HS-5 (cell line): ENCODE measurements around the gene OPN1MW3.
"Not testable (repeated sequence)": the region's sequence is repeated elsewhere in the genome, so short reads cannot be mapped to it uniquely, and the experiment has no call there.

Source experiments
- DNase-seq: peaks from one replicate; pipeline ENCODE4 v3.0.0-alpha.2; 2012; ENCODE audit warnings: low read depth

The OPN1MW3 gene

DNA sequence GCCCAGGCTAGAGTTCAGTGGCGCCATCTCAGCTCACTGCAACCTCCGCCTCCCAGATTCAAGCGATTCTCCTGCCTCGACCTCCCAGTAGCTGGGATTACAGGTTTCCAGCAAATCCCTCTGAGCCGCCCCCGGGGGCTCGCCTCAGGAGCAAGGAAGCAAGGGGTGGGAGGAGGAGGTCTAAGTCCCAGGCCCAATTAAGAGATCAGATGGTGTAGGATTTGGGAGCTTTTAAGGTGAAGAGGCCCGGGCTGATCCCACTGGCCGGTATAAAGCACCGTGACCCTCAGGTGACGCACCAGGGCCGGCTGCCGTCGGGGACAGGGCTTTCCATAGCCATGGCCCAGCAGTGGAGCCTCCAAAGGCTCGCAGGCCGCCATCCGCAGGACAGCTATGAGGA lies at the start of gene OPN1MW3:
TSS of gene OPN1MW3 (plus strand) at position 301 of the 400 bp plus-strand sequence. CDS start at position 339, 38 bp downstream.
- not testable (repeated sequence) for DNase-seq

DNA sequence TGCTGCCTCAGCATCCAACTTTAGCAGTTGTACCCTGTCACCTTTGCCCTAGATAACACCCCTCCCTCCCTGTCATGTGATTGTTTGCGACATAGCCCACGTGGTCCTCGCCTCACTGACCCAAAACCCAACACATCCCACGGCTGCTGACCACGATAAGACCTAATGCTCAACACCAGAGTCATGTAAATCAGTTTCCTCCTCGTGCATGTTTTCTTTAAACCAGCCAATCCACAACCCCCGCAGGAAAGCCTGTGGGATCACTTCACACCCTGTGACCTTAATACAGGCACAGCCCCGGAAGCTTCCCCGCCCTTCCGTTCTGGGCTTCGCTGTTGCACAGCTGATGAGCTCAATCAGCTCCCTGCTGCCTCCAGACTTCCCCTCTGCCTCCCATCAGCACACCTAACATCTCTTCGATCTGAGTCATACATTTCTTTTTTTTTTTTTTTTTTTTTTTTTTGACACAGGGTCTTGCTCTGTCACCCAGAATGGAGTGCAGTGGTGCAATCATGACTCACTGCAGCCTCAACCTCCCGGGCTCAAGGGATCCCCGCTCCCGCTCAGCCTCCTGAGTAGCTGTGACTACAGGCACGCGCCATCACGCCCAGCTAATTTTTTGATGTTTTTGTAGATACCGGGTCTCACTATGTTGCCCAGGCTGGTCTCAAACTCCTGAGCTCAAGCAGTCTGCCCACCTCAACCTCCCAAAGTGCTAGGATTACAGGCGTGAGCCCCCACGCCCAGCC lies 47.5 kb upstream of the OPN1MW3 start:
- not testable (repeated sequence) for DNase-seq

DNA sequence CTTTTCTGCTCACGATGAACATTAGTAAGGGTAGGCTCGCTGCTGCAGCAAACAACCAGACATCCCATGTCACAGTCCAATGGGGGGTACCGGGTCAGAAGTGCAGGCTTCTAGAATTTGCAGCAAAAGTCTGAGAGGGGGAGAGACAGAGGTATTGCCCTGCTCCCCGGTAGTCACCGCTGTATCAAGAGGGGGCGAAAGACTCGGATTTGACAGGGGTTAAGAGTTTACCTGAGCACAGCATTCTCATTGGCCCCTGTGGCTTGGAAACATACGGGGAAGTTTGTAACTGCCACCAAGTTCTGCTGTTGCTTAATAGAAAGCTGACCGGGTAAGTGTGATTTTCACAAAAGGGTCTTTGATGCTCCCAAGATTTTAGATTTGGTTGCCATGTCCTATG lies 46.3 kb upstream of the OPN1MW3 start:
- DNase-seq: not testable (repeated sequence)

DNA sequence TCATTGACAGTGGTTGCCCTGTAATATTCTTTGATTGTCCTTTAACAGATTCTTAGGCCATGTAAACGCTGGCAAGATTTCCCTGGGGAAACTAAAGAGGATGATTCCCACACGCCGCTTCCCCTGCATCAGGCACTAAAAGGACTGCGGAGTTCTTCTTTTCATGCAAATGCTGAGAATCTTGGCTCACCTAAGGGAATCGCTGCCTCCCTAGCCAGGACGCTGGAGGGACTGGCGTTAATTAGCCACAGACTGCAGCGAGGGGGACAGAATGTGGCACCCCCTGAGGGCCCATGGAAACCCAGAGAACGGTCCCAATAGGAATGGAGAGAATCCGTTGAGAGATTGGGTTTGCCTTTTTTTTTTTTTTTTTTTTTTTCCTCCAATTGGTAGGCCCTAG lies 45.9 kb upstream of the OPN1MW3 start:
- not testable (repeated sequence) for DNase-seq

DNA sequence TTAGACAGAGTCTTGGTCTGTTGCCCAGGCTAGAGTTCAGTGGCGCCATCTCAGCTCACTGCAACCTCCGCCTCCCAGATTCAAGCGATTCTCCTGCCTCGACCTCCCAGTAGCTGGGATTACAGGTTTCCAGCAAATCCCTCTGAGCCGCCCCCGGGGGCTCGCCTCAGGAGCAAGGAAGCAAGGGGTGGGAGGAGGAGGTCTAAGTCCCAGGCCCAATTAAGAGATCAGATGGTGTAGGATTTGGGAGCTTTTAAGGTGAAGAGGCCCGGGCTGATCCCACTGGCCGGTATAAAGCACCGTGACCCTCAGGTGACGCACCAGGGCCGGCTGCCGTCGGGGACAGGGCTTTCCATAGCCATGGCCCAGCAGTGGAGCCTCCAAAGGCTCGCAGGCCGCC lies 37.9 kb upstream of the OPN1MW3 start, which contains the start of gene OPN1MW2:
TSS of gene OPN1MW2 (plus strand) at position 301 of the 400 bp plus-strand sequence. CDS start at position 361, 60 bp downstream.
- not testable (repeated sequence) for DNase-seq

DNA sequence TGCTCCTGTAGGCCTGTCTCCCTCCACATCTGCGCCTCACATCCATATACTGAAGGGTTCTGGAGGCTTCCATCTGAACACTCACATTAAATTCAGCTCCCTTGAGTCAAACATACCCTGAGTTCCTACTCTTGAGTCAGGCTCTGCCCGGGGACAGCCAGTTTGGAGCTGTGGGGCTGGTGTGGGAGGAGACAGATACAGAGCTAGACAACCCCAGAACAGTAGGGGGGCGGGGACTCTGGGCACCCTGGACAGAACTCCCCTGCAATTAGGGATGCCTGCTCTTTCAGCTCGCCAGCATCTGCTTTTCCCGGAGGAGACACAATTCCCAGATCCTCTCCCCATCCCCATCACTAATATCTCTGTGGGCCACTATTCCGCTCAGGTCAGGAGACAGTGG lies 32.1 kb upstream of the OPN1MW3 start:
- DNase-seq: not testable (repeated sequence)

DNA sequence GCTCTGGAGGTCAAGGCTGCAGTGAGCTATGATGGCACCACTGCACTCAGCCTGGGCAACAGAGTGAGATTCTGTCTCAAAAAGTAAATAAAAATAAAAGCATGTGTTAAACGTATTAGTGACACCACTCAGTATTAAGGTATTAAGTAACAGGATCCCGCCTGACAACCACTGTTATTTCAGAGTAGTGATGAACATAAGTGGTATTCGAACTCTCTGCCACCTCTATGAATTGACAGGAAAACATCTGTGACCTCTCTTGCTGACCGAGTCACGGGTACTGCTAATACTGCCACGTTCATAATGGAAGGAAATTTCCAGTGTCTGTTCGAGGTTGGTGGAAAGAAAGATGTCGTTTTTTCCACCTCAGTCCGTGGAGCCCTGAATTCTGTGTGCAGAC lies 30.7 kb upstream of the OPN1MW3 start:
- DNase-seq: not testable (repeated sequence)

DNA sequence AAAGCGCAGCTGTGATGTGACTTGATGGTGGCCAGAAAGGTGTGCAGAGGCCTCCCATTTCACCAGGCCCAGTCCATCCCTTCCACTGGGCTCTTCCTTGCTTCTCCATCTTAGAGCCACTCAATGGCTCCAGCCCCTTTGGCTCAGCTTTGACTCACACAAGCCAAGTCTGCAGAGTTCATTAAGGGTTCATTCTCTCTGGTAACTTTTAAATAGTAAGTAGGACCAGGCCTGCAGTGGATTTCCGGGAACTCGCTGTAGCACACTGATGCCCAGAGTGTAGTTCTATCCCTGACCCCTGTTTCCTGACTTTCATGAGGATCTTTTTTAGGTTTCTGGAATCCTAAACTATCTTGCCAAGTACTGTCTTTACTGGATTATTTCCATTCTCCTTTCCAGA lies 25.9 kb upstream of the OPN1MW3 start:
- DNase-seq: not testable (repeated sequence)

DNA sequence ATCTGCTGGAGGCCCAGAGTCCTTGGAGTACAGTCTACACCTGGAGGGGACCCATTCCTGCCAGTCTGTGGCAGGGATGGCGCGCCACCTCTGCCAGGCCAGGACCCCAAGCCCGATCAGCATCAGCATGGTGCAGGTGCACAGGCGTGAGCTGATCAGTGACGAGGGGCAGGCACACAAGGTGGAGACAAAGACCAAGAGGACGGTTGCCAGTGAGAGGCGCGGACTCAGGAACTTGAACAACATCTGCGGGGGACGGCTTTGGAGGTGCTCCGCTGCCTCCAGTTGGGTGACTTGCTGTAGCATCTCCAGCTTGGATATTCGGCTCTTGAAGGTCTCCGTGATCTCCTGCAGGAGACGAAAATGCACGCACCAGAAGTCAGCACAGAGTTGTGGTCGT lies 23.8 kb upstream of the OPN1MW3 start:
- not testable (repeated sequence) for DNase-seq

DNA sequence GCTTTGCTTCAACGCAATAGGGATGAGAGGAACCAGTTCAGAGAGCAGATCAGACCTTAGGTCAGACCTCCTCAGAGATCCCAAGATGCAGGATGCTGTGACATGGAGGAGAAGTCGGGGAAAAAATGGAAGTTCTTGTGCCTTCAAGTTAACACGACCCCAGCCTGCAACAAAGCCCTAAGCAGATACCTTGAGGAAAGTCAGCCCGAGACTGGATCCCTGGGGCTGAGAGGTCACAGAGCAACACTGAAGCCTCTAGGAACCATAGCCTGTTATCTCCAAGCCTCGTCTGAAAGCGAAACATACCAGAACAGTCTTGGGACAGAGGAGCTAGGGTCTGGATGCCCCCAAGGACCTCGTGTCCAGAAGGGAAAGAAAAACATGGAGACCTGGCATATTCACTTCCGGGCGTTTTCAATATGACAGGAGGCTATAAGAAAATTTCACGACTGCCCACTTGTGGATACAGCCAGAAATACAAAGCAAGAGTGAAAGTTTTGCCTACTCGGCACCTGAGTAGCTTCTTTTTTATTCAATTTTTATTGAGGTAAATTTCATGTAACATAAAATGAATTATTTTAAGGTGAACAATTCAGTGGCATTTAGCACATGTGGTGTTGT lies 18.3 kb upstream of the OPN1MW3 start:
- not testable (repeated sequence) for DNase-seq

DNA sequence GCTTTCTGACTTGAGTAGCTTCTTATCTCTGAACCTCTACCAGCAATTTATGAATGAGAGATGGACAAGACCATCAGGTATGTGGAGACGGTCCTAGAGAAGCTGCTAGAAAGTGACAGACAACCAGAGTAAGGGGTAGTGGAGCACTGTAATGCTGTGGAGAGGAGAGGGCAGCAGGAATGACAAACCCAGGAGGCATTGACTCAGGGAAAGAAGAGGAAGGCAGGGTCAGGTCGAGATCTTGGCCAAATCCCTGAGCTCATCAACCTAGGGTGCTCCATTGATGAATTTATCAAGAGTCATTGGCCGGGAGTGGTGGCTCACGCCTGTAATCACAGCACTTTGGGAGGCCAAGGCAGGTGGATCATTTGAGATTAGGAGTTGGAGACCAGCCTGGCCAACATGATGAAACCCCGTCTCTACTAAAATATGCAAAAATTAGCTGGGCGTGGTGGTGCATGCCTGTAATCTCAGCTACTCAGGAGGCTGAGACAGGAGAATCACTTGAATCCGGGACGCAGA lies 17.3 kb upstream of the OPN1MW3 start:
- DNase-seq: not testable (repeated sequence)

DNA sequence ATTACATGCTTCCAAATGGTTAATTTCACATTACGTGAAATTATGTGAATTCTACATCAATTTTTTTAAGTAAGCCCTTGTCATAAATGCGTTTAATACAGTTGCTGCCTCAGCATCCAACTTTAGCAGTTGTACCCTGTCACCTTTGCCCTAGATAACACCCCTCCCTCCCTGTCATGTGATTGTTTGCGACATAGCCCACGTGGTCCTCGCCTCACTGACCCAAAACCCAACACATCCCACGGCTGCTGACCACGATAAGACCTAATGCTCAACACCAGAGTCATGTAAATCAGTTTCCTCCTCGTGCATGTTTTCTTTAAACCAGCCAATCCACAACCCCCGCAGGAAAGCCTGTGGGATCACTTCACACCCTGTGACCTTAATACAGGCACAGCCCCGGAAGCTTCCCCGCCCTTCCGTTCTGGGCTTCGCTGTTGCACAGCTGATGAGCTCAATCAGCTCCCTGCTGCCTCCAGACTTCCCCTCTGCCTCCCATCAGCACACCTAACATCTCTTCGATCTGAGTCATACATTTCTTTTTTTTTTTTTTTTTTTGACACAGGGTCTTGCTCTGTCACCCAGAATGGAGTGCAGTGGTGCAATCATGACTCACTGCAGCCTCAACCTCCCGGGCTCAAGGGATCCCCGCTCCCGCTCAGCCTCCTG lies 9.9 kb upstream of the OPN1MW3 start:
- not testable (repeated sequence) for DNase-seq

DNA sequence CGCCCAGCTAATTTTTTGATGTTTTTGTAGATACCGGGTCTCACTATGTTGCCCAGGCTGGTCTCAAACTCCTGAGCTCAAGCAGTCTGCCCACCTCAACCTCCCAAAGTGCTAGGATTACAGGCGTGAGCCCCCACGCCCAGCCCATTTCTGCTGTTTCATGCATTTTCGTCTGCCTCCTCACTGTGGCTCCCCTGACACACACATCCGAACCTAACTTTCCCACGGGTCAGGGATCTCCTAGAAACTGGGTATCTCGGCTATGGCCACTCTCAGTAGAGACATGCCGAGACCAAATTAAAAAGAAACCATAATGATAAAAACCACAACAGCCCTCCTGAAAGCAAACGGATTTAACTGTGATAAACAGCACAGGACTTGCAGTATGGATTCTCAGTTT lies 9.3 kb upstream of the OPN1MW3 start:
- not testable (repeated sequence) for DNase-seq

DNA sequence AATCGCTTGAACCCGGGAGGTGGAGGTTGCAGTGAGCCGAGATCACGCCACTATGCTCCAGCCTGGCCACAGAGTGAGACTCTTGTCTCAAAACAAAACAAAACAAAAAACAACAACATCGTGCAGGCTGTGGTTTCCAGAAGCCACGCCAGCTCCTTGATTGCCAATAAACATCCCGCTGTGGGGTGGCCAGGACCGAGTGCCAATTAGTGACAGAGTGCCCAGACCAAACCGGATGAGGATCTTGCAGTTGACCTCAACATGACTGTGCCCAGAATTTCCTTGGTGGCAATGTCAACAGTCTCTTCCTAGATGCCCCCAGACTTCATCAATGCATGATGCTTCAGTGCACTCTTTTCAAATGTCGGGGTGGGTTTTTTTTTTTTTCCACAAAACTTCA lies 1.3 kb downstream of the OPN1MW3 start:
- not testable (repeated sequence) for DNase-seq

DNA sequence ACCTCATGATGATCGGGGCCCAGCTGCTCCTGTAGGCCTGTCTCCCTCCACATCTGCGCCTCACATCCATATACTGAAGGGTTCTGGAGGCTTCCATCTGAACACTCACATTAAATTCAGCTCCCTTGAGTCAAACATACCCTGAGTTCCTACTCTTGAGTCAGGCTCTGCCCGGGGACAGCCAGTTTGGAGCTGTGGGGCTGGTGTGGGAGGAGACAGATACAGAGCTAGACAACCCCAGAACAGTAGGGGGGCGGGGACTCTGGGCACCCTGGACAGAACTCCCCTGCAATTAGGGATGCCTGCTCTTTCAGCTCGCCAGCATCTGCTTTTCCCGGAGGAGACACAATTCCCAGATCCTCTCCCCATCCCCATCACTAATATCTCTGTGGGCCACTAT lies 5.7 kb downstream of the OPN1MW3 start:
- DNase-seq: not testable (repeated sequence)

DNA sequence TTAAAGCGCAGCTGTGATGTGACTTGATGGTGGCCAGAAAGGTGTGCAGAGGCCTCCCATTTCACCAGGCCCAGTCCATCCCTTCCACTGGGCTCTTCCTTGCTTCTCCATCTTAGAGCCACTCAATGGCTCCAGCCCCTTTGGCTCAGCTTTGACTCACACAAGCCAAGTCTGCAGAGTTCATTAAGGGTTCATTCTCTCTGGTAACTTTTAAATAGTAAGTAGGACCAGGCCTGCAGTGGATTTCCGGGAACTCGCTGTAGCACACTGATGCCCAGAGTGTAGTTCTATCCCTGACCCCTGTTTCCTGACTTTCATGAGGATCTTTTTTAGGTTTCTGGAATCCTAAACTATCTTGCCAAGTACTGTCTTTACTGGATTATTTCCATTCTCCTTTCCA lies 11.9 kb downstream of the OPN1MW3 start:
- not testable (repeated sequence) for DNase-seq

DNA sequence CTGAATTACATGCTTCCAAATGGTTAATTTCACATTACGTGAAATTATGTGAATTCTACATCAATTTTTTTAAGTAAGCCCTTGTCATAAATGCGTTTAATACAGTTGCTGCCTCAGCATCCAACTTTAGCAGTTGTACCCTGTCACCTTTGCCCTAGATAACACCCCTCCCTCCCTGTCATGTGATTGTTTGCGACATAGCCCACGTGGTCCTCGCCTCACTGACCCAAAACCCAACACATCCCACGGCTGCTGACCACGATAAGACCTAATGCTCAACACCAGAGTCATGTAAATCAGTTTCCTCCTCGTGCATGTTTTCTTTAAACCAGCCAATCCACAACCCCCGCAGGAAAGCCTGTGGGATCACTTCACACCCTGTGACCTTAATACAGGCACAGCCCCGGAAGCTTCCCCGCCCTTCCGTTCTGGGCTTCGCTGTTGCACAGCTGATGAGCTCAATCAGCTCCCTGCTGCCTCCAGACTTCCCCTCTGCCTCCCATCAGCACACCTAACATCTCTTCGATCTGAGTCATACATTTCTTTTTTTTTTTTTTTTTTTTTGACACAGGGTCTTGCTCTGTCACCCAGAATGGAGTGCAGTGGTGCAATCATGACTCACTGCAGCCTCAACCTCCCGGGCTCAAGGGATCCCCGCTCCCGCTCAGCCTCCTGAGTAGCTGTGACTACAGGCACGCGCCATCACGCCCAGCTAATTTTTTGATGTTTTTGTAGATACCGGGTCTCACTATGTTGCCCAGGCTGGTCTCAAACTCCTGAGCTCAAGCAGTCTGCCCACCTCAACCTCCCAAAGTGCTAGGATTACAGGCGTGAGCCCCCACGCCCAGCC lies 27.3 kb downstream of the OPN1MW3 start:
- not testable (repeated sequence) for DNase-seq

DNA sequence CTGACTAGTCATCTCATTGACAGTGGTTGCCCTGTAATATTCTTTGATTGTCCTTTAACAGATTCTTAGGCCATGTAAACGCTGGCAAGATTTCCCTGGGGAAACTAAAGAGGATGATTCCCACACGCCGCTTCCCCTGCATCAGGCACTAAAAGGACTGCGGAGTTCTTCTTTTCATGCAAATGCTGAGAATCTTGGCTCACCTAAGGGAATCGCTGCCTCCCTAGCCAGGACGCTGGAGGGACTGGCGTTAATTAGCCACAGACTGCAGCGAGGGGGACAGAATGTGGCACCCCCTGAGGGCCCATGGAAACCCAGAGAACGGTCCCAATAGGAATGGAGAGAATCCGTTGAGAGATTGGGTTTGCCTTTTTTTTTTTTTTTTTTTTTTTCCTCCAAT lies 29.0 kb downstream of the OPN1MW3 start:
- DNase-seq: not testable (repeated sequence)

DNA sequence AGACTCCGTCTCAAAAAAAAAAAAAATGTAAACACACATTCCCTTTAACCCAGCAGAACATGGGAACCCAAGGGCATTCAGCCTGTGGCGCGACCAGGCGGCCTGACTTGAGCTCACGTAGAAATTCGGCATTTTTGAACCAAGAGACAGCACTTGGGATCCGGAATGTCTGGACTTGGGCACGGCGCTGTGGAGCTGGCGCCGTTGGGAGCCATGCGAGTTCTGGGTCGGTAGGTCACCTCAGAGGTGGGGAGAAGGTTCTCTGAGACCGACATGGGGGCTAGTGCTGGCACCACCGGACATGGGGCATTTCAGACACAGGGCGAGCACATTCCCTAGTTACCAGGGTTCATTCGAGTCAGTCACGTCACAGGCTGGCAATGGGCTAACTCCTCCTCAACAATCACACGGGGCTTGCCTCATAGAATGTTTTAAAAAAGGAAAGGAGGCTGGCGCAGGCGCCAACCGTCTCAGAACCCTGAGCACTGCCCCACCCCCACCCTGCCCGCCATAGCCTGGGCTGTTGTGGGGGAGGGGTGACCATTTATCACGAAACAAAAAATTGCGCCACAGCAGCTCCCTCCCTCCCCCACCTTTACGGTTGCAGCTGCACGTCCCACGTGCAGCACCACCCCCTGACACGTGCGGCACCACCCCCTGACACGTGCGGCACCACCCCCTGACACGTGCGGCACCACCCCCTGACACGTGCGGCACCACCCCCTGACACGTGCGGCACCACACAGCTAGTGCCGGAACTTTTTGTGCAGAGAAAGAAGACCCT lies 37.6 kb downstream of the OPN1MW3 start, which contains the start of gene TEX28:
TSS of gene TEX28 (minus strand) at position 334 of the 784 bp plus-strand sequence. CDS start 3,007 bp downstream, outside the sequence.
- DNase-seq: no peak

DNA sequence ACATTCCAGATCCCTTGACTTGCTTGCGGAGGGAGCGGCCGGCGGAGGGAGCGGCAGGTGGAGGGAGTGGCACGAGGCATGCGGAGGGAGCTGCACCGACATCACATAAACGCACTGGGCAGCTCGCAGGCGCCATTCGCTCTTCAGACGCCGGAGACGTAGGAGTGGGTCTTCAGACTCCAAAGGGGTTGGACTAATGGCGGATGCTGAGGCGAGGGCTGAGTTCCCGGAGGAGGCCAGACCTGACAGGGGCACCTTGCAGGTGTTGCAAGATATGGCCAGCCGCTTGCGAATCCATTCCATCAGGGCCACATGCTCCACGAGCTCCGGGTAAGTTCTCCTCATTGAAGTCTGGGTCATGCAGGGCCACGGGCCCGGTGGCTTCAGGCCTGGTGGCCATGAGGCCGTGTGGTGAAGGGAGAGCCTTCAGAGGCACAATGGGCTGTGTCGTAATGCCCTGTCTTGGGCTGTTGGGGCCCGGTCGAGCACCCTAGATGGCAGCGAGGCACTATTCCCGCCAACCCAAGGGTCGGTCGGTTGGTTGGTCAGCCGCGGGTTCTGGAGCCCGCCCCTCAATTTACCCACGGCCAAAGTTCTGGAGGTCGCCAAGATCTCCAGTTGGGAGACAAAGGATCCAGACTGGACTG lies 38.4 kb downstream of the OPN1MW3 start, which contains the start of gene TKTL1:
TSS of gene TKTL1 (plus strand) at position 132 of the 647 bp plus-strand sequence. CDS start at position 197, 65 bp downstream.
- DNase-seq: no peak
